HG03457 (cell line): ENCODE measurements around the gene CHMP1B.

Source experiments
- ATAC-seq: cut with Tn5 transposase; IDR thresholded peaks from one replicate; pipeline ENCODE4 v1.9.1; 2021; ENCODE audit warnings: moderate number of reproducible peaks; ENCODE audit not compliant: unreplicated experiment

CHMP1B gene

DNA sequence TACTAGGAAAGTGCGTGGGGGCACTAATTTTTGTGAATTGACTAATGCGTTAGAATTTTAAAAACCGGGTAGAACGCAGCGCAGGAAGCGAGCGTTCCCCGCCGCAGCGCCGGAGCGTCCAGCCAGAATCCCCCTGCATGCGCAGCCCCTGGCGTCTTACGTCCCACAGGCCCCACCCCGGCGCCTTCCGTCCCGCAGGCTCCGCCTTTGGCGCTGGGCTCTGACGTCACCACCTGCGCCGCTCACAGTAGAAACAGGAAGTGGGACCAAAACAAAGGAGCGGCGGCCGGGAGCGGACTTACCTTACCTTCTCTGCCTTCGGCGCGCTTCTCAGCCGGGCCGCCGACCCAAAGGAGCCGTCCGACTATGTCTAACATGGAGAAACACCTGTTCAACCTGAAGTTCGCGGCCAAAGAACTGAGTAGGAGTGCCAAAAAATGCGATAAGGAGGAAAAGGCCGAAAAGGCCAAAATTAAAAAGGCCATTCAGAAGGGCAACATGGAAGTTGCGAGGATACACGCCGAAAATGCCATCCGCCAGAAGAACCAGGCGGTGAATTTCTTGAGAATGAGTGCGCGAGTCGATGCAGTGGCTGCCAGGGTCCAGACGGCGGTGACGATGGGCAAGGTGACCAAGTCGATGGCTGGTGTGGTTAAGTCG, at the start of gene CHMP1B:
CHMP1B (plus strand) TSS at position 268 of the 660 bp plus-strand sequence; CDS start at position 367, 99 bp downstream.
- peak; percentile 86 for ATAC-seq

DNA sequence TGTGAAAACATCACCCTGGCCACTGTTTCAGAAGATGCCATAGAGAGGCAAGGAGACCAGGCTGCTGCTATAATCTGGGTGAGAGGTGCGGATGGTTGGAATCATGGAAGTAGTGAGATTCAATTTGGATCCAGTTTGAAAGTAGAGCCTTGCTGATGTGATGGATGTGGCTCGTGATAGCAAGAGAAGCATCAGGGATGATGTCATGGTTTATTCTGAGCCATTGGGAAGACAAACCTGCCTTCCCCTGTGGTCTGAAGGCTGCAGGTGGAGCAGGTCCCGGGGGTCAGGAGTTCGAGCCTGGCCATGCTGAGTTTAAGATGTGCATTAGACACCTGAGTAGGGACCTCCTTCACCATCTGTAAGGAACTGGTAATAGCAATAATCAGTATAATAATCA, 49.6 kb upstream of the CHMP1B start:
- ATAC-seq, result no peak

DNA sequence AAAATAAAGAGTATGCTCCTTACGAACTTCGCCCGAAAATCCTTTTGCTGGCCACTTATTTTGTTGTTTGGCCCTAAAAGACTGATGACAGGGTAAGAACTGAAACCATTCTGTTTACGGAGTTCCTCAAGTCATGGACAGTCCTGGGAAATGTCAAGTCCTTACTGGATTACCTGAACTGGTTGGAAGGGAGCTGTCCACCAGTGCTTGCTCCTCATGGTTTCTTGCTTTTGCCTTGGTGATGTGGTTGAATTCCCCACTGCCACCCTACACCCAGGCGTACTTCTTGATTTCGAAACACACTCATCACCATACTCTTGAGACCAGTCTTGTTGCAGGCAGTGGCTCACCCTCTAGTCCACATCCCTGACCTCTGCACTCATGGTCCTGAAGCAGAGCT, 49.1 kb upstream of the CHMP1B start:
- ATAC-seq, result no peak

DNA sequence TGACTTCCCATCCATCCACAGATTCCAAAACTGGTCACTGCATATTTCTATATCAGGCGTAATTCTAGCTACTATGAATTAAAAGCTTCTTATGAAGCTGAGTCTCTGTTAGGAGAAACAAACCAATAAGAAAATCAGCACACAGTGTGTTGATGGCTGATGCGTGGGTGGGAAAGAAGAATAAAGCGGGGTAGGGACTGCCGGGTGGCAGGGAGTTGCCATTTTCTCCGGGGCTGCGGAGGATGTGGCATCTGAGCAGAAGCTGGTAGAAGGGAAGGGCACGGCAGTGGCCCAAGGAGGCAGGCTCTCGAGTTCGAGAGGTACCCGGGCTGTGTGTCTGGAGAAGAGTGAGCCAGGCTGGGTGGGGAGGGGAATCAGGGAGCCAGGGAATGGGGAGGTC, 48.6 kb upstream of the CHMP1B start:
- no peak for ATAC-seq

DNA sequence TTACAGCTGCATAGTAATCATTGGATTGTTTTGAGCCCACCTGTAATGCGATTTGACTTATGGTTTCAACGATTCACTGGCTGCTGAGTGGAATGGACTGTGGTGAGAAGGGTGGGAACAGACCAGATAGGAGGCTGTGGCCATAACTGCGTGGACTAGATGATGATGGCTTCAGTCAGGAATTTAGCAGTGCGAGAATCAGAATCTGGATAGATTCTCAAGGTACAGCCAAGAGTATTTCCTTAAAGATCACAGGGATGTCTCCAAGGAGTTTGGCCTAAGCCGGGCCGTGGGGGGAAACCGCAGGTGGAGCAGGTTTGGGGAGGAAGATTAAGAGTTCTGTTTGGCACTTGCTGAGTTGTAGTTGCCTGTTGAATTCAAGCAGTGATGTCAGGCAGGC, 44.0 kb upstream of the CHMP1B start:
- ATAC-seq, result no peak

GRCh38 chr18:11808001-11808855, 43.0 kb upstream of the CHMP1B start:
- no peak for ATAC-seq

DNA sequence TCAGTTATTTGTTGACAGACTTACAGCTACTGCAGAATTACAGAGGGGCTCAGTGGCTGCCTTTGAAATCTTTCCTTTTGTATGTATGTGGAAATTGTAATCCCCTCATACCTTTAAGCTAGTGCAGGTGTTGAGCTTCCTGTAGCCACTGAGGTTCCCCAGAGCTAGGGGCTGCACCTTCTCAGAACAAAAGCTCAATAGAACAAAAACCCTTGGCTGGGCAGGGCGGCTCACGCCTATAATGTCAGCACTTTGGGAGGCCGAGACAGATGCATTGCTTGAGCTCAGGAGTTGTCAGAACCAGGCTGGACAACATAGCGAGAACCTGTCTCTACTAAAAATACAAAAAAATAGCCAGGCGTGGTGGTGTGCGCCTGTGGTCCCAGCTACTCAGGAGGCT, 41.3 kb upstream of the CHMP1B start:
- ATAC-seq, result no peak

DNA sequence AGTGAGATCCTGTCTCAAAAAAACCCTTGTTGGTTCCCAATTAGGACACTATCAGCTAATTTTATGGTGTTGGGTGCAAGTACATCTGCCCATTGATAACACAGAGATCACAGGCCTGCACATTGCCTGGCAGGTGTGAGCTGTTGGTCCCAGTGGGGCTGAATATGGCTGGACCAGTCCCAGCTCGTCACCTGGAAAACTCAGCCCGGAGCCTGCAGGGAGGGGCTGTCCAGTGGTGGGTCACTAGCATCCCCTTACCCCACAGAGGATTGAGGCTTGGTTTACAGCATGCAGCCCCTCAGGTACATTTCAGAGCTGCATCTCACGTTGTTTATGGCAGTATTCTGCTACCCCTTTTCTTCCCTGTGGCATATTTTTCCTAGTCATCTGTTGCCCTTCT, 40.8 kb upstream of the CHMP1B start:
- no peak for ATAC-seq

- ATAC-seq, result no peak
These were observed 40.2 kb upstream of the CHMP1B start for GRCh38 chr18:11811009-11811408.

DNA sequence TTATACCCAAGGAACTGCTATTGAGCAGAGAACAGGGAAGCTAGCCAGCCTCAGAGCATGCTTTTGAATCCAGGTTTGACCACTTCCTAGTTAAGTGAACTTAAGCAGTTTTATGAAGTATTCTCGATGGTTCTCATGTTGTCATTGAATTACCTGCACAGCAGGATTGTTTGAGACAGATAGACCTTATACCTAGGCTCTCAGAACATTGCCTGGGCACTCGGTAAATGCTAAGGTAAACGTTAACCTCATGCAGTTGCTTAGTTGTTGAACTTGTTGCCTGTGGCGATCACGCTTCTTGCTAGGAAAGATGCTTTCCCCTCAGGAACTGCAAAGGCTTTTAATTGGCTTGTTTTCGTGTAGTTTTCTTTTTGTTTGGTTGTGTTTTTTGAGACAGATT, 34.0 kb upstream of the CHMP1B start:
- ATAC-seq, result no peak

- no peak for ATAC-seq
These were observed 32.6 kb upstream of the CHMP1B start for GRCh38 chr18:11818486-11819203.

DNA sequence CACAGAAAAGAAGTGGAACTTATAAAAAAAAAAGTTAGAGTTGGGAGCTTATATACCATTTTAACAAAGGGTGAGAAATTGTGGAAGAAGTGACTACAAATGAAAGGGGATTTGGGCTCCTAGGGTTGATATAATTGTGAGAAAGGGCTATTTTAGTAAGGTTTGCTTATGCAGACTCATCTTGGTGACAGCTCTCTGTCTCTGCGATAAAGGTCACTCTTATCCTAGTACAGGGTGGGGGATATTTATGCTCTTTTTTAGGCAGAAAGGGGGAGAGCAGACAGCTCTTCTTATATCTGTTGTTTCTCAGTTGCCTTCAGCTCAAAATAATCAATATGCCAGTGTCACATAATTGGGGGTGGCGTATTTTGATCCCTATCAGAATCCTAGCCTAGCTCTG, 31.3 kb upstream of the CHMP1B start:
- no peak for ATAC-seq

DNA sequence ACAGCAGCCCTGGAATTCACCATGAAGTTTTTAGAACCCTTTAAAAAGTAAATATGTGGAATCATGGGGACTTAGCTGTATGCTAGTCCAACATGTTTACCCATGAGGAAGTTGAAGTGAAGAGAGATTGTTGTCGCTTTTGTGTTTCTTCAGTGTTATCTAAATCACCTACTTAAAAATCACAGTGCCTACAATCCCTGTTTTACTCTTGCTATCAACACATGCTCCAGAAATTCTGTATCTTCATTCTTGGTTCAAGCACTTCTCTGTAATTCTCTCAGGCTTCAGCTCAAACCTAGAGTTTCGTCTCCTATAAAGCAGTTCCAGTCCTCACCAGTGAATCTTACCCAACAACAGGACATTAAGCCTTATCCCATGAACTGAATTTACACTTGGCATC, 30.5 kb upstream of the CHMP1B start:
- ATAC-seq, result no peak

GRCh38 chr18:11821208-11821607, 30.0 kb upstream of the CHMP1B start:
- ATAC-seq, result no peak

DNA sequence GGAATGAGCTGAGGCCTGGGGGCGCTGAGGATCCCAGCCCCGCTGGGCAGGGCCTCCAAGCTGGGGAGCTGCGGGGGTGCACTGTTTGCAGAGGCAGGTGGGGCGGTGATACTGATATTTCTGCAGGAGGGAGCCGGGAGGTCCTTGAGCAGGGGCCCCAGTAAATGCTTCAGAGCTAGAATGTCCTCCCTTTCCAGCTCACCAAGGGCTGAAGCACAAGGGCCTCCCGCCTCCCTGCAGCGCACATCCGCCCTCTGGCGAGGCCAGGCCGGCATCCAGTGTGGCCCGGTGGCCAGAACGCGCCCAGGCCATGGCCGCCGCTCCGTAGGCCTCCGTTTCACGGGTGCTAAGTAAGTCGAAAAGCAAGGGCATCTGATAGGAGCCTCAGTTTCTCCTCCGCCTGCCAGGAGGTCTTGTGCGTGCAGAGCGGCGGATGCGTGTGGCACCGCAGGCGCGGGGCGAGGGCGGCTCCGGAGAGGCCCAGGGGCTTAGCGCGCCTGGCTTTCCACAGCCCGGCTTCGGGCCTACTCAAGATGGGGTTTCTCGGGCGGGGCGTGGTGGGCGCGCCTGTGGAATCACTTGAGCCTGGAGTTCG, 29.5 kb upstream of the CHMP1B start:
- ATAC-seq, result no peak

GRCh38 chr18:11823545-11823944, 27.7 kb upstream of the CHMP1B start:
- no peak for ATAC-seq

DNA sequence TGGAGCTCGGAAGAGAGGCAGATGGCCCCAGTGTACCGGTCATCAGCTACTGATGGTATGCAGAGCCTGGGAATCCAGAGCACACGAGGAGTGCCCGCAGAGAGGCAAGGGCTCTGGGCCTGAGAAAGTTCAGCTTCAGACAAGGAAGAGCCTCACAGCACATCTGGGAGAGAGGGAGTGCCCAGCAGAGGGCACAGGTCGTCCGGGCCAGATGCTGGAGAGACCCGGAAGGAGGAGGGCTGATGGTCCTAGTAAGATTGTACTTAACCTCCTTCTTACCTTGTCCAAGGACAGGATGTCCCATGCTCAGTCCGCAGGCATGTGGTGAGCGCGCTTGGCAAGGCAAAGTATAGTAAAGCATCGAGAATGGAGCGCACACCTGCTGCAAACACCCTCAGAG, 24.4 kb upstream of the CHMP1B start:
- no peak for ATAC-seq

- ATAC-seq, result no peak
These were observed 22.3 kb upstream of the CHMP1B start for GRCh38 chr18:11828786-11829432.

DNA sequence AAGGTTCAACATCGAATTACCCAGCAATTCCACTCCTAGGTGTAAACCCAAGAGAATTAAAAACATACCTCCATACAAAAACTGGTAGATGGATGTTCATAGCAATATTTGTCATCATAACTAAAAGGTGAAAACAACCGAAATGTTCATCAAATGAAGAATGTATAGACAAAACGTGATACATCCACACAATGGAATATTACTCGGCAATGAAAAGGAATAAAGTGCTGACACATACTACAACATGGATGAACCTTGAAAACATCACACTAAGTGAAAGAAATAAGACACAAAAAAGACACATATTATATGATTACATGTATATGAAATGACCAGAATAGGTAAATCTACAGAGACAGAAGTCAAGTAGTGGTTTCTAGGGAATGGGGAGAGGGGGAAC, 20.6 kb upstream of the CHMP1B start:
- no peak for ATAC-seq

DNA sequence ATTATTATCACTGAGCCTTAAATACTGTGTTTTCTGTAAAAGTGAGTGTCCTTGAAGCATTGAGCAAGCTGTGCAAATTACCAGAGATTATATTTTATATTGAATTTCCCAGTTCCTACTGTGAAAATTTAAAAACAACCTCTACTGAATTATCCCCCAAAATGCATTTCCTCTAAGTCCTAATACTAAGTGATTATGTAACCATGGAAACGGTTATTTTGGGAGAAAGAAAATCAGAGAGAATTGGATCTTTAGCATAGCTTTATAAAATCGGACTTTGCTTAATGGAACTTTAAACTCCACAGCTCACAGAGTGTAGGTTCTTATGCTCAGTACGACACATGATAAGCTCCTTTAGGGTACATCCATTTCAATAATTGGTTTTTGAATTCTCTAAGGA, 19.3 kb upstream of the CHMP1B start:
- ATAC-seq, result no peak

DNA sequence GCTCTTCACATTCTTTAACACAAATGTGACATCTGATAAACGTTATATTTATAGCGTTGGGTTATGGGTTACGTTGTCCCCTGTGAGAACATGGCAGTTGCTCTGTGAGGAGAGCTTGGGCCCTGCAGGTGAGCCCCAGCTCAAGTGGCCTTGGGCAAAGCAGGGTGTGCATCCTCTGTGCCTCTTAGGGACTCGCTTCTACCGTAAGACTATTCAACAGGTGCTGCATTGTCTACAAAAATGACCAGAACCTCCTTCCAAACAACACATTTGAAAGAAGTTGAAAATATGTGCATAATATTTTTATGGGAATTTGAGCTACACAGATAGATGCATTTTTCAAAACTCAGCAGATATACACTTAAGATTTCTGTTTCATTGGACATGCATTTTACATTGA, 16.4 kb upstream of the CHMP1B start:
- no peak for ATAC-seq
